ENCODE measurements around the gene SFXN2.

GRCh38 chr10:102702742-102703141 lies 11.7 kb upstream of the SFXN2 start:
- TF ChIP-seq CTCF (conservative IDR thresholded peaks at IDR 0.05) (no peak), ZFX (IDR thresholded peaks at IDR 0.05) (no peak)

Measured in C4-2B (cell line).